Liver (tissue), 3 donors: ENCODE data around the gene SLC44A3.

ENCODE experiments used
- TAF1 ChIP-seq: conservative IDR thresholded peaks from 2 replicates; pipeline ENCODE4 v1.6.1; 2016; ENCODE audit warnings: antibody characterized with exemption, mild to moderate bottlenecking
- TF ChIP-seq, protein P1 (sequence below): fragments of 150-350 bp; IDR thresholded peaks from 2 replicates; pipeline ENCODE4 v1.5.1; 2017; ENCODE audit warnings: improper control_type of control experiment, low read depth, low read length; ENCODE audit not compliant: missing input control
- donor health status: healthy.
- donor health status: healthy.

DNA sequence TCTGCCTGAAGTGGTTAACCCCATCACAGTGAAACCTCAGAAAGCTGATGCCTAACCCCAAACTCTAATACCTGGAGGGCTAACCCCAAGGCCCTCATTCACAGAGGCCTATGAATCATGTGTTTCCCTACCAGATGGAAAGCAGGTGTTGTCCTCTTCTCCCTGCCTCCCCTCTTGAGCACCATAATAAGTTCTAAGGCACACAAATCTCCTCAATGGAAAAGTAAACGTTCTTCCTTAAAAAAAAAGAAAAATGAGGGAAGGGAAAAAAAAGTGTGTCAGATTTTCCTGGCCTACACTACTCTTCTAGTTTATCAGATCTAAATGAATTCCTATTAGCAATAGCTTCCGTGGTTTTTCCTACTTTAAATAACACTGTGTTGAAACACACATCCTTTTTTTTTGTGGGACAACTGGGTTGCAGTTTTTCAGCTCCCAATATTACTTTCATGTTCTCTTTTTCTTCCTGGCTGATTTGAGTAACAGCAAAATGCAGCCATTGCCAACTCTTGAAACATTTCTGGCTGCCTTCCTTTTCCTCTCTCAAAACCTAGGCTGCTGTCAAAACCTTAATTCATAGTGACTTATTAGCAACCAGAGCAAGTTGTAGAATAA, 43.2 kb downstream of the SLC44A3 start:
- no peak for TF ChIP-seq TAF1
- TF ChIP-seq, protein P1, sequence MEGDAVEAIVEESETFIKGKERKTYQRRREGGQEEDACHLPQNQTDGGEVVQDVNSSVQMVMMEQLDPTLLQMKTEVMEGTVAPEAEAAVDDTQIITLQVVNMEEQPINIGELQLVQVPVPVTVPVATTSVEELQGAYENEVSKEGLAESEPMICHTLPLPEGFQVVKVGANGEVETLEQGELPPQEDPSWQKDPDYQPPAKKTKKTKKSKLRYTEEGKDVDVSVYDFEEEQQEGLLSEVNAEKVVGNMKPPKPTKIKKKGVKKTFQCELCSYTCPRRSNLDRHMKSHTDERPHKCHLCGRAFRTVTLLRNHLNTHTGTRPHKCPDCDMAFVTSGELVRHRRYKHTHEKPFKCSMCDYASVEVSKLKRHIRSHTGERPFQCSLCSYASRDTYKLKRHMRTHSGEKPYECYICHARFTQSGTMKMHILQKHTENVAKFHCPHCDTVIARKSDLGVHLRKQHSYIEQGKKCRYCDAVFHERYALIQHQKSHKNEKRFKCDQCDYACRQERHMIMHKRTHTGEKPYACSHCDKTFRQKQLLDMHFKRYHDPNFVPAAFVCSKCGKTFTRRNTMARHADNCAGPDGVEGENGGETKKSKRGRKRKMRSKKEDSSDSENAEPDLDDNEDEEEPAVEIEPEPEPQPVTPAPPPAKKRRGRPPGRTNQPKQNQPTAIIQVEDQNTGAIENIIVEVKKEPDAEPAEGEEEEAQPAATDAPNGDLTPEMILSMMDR: no peak
